Measurements from ENCODE around the gene FAAP100.

Gene FAAP100

GRCh38 chr17:81509972-81510784, 42.0 kb downstream of the FAAP100 start:
- no peak for DNase-seq

- no peak for DNase-seq
These were observed 42.8 kb downstream of the FAAP100 start for GRCh38 chr17:81509207-81509971.

- DNase-seq: peak; percentile 68
These were observed 43.4 kb downstream of the FAAP100 start for GRCh38 chr17:81508639-81509206.

GRCh38 chr17:81503619-81504018, 48.5 kb downstream of the FAAP100 start:
- no peak for DNase-seq

- DNase-seq: no peak
These were observed 49.6 kb downstream of the FAAP100 start for GRCh38 chr17:81502471-81503017.

- DNase-seq: peak; percentile 41
These were observed 52.1 kb downstream of the FAAP100 start for GRCh38 chr17:81500047-81500446.

GRCh38 chr17:81499601-81499970, 52.6 kb downstream of the FAAP100 start:
- no peak for DNase-seq

GRCh38 chr17:81498953-81499600, 53.1 kb downstream of the FAAP100 start:
- DNase-seq: no peak

GRCh38 chr17:81494626-81495377, 57.4 kb downstream of the FAAP100 start:
- DNase-seq: no peak

GRCh38 chr17:81493198-81494038, 58.7 kb downstream of the FAAP100 start:
- DNase-seq: no peak

GRCh38 chr17:81492706-81493105, 59.4 kb downstream of the FAAP100 start:
- DNase-seq: no peak

GRCh38 chr17:81492202-81492601, 60.0 kb downstream of the FAAP100 start:
- DNase-seq: no peak

- no peak for DNase-seq
These were observed 60.4 kb downstream of the FAAP100 start for GRCh38 chr17:81491761-81492160.

- no peak for DNase-seq
These were observed 61.0 kb downstream of the FAAP100 start for GRCh38 chr17:81491181-81491581.

GRCh38 chr17:81489998-81490992, 61.9 kb downstream of the FAAP100 start:
- DNase-seq: no peak

Data from fibroblast of upper back skin (primary cell).